Omental fat pad (tissue), 4 donors: ENCODE measurements around the gene SLC3A2. TPM values are rescaled to one million over a fixed set of nuclear protein-coding genes. Genes with fewer than 3 reads are reported as not detected.

Experiments
- ATAC-seq: fragments of 150-250 bp; one replicate; pipeline ENCODE4 v1.9.1; 2016; ENCODE audit warnings: mild to moderate bottlenecking, moderate library complexity; ENCODE audit not compliant: low FRiP score
- DNase-seq: peaks from one replicate; pipeline ENCODE4 v3.0.0-alpha.2; 2019; ENCODE audit warnings: low spot score
- total RNA-seq, 4 donors: library from RNA; depleted of rRNA; stranded (reverse); fragments of >200 nt; gene quantifications; one replicate each; pipeline ENCODE4 v1.1.0, GENCODE V29; 2016
- TF ChIP-seq, protein P1 (sequence below), 3 donors: fragments of 450-650 bp; IDR thresholded peaks; one replicate each; pipeline ENCODE4 v1.5.1; 2016 to 2017; ENCODE audit warnings: antibody characterized with exemption in 3 of 3, mild to moderate bottlenecking in 3 of 3, moderate library complexity in 2 of 3

The SLC3A2 gene
- total RNA-seq, 4 donors from 2014 or later = 110 to 239 (median 191) TPM

DNA sequence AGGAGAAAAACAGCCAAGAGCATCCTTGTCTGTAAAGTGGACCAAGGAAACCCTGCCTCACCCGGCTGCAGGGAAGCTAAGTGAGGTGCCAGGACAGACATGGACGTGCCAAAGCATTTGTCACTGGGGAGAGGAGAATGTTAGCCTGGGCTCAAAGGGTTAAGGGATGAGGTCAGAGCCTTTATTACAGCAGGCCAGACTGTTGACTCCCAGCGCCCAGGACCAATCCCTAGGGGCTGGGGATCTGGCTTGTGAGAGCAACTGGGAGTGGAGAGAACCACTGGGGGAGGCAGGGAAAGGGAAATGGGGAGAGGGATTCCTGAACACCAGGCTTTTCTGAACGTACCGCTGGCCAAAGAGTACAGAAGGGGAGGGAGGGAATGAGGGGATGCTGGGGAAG lies 37.8 kb downstream of the SLC3A2 start:
- DNase-seq = no peak
- TF ChIP-seq, protein P1, sequence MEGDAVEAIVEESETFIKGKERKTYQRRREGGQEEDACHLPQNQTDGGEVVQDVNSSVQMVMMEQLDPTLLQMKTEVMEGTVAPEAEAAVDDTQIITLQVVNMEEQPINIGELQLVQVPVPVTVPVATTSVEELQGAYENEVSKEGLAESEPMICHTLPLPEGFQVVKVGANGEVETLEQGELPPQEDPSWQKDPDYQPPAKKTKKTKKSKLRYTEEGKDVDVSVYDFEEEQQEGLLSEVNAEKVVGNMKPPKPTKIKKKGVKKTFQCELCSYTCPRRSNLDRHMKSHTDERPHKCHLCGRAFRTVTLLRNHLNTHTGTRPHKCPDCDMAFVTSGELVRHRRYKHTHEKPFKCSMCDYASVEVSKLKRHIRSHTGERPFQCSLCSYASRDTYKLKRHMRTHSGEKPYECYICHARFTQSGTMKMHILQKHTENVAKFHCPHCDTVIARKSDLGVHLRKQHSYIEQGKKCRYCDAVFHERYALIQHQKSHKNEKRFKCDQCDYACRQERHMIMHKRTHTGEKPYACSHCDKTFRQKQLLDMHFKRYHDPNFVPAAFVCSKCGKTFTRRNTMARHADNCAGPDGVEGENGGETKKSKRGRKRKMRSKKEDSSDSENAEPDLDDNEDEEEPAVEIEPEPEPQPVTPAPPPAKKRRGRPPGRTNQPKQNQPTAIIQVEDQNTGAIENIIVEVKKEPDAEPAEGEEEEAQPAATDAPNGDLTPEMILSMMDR (IDR thresholded peaks at IDR 0.05) = no peak
- ATAC-seq = no peak

DNA sequence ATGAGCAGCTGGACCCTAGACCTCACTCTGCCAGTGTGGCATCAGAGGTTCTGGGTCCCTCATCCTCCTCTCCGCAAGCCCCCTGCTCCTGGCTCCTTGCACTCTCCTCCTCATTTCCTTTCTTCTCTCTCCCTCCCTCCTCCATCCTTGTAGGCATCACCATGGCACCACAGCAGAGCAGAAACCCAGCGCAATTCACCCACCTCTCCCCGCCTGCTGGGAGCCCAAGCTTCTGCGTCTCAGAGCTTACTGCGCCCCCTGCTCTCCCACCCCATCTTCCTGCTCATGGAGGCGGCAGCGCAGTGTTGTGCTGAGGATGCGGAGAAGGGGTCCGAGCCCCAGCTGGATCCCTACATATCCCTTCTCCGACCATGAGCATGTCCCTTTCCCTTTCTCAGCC lies 38.8 kb downstream of the SLC3A2 start:
- ATAC-seq = no peak
- DNase-seq = no peak
- TF ChIP-seq, protein P1 (IDR thresholded peaks at IDR 0.05) = no peak

DNA sequence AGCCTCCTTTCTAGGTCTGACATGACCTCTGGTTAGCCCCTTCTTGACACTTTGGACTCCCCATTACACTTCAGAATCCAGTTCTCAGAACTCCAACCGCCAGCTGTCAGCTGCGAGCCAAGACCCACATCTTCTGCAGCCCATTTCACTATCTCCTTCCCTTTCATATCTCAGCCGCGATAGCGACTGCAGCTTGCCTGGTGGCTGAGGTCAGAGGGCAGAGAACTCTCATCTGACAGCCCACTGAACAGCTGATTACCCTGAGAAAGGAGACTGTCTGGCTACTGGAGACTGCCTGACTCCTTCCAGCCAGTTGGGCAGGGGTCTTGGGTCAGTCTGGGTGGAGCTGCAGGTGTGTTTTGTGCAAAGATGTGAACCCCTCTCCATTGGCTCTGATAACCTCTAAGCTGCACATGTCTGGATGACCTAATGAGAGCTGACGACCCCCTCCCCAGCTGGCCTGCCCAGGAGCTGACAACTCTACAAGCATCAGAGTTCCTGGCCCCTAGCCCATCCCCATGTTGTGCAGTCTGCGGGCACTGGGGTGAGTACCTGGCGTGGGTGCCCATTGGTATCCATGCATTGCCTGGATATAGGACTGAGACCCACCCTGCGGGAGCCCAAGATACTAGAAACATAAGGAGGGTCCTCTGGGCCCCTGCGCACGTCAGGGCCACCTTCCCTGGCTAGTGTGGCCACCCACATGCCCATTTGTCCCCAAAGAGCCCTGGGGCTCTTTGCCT lies 39.4 kb downstream of the SLC3A2 start:
- TF ChIP-seq, protein P1 (IDR thresholded peaks at IDR 0.05) = no peak
- DNase-seq = no peak
- ATAC-seq = no peak

DNA sequence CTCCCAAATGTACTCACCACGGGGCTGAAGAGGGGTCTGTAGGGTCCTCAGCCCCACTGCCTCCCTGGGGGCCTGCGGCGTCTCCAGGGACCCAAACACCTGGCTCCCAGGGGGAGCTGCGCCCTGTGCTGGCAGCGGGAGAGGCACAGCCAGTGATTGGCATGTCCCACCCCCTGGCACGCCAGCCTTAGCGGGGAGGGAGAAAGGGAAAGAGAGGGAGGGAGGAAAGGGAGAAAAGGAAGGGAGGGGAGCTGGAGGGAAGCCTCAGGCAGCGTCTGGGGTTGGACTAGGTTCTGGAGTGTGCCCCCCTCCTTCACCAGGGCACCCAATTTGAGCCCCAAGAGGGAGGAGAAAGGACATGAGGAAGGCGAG lies 40.5 kb downstream of the SLC3A2 start, which contains the start of gene CHRM1:
TSS of gene CHRM1 (minus strand) at position 163 of the 372 bp plus-strand sequence. CDS start 10,263 bp downstream, outside the sequence.
- ATAC-seq = no peak
- TF ChIP-seq, protein P1 (IDR thresholded peaks at IDR 0.05) = no peak
- no peak for DNase-seq

DNA sequence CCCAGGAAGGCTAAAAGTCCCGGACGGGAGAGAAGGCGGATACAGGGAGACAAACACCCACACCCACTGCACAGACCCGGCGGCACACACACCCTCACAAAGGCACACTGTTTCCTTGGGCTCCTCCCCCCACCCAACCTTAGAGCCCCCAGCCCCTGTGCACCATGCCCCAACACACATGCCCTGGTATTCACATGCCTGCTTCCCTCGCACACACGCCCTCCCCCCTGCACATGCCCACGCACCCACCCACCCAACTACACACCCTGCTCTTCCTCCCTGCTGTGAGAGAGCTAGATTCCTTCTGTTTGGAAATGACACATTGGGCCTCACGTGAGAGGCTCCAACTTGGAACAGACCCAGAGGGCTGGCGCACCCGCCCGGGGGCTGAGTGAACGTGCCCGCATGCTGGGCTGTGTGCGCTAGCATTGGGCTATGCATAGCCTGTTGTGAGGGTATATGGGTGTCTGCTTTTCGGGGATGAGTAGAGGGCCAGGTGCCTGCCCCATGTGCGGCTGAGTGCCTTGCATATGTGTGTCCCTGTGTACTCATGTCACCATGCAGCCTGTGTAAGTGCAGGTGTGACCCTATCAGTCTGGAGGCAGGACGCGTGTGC lies 41.0 kb downstream of the SLC3A2 start:
- DNase-seq (no peak), ATAC-seq (peak; percentile 46)
- TF ChIP-seq, protein P1 (IDR thresholded peaks at IDR 0.05) = no peak

DNA sequence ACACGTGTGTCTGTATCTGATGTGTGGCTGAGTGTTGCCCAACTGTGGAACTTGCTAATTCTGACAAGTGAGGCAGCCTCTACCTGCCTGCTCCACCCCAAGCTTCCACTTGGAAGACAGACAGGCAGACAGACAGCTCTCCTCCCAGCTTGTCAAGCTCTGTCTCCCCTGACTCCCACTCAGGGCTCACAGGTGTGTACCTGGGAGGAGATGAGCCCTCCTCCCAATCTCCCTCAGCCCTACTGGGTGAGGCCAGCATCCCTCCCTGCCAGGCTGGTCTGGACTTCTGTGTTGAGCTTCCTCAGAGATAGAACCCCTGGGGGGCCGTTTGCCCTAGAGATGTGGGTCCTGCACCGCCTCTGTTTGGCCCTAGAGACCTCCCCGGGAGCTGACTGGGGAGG lies 41.5 kb downstream of the SLC3A2 start:
- no peak for DNase-seq

More for the DNA sequence above, 41.5 kb downstream of the SLC3A2 start:
- TF ChIP-seq, protein P1 (IDR thresholded peaks at IDR 0.05) = no peak
- ATAC-seq = no peak
